HCT116 (cell line): ENCODE results near the gene ARMH1.
"Not testable (repeated sequence)": the region's sequence is repeated elsewhere in the genome, so short reads cannot be mapped to it uniquely, and the experiment has no call there.

Experiments
- CTCF ChIP-seq, 3 experiments: fragments of 200-600 bp in 1 of 3; sonication (generic) in 1 of 3; IDR thresholded peaks in 2 of 3; conservative IDR thresholded peaks in 1 of 3; 2 replicates each; pipeline ENCODE4 v1.5.1; 2012 to 2017; ENCODE audit warnings: low read depth in 2 of 3, low read length in 2 of 3, antibody characterized with exemption in 1 of 3, borderline replicate concordance in 1 of 3, control low read depth in 1 of 3, mild to moderate bottlenecking in 1 of 3, mixed read lengths in 1 of 3, mixed run types in 1 of 3, moderate library complexity in 1 of 3; ENCODE audit not compliant: insufficient read depth in 1 of 3
- EZH2 ChIP-seq: fragments of 200-600 bp; sonication (generic); IDR thresholded peaks from 2 replicates; pipeline ENCODE4 v1.6.1; 2017; ENCODE audit warnings: antibody characterized with exemption, mixed run types
- MAX ChIP-seq: IDR thresholded peaks from 2 replicates; pipeline ENCODE4 v1.6.1; 2012
- POLR2A ChIP-seq: IDR thresholded peaks from 2 replicates; pipeline ENCODE4 v1.7.0; 2011; ENCODE audit warnings: borderline replicate concordance; ENCODE audit not compliant: insufficient read depth, insufficient read length; ENCODE audit errors: extremely low read depth
- POLR2AphosphoS5 ChIP-seq: IDR thresholded peaks from 2 replicates; pipeline ENCODE4 v1.6.1; 2011; ENCODE audit warnings: mild to moderate bottlenecking, low read depth, low read length, moderate library complexity
- REST ChIP-seq: IDR thresholded peaks from 2 replicates; pipeline ENCODE4 v1.6.1; 2012; ENCODE audit warnings: low read depth
- SIN3A ChIP-seq: IDR thresholded peaks from 2 replicates; pipeline ENCODE4 v1.6.1; 2012; ENCODE audit warnings: low read depth
- YY1 ChIP-seq: IDR thresholded peaks from 2 replicates; pipeline ENCODE4 v1.6.1; 2011; ENCODE audit warnings: low read length, low read depth, moderate library complexity, mild to moderate bottlenecking; ENCODE audit not compliant: insufficient replicate concordance; ENCODE audit errors: extremely low read depth
- ZFX ChIP-seq: fragments of 450-650 bp; IDR thresholded peaks from 2 replicates; pipeline ENCODE4 v1.6.1; 2017

- TF ChIP-seq SIN3A; CTCF (IDR thresholded peaks at IDR 0.05 in 2 of 3, conservative IDR thresholded peaks at IDR 0.05 in 1 of 3; ENCODE audit: borderline replicate concordance in 1 of 3, insufficient read depth in 1 of 3, low read depth in 2 of 3, low read length in 2 of 3); POLR2AphosphoS5; MAX; YY1; POLR2A; EZH2; ZFX; REST: not testable (repeated sequence)
Observed at GRCh38 chr1:44666719-44667118, 7.8 kb upstream of the ARMH1 start.
